Gastroesophageal sphincter (tissue), 4 donors: ENCODE data around the gene EXOC6B. TPM values are rescaled to one million over a fixed set of nuclear protein-coding genes. Genes with fewer than 3 reads are reported as not detected.

Experiments used
- ATAC-seq: fragments of 150-250 bp; one replicate; pipeline ENCODE4 v1.9.1; 2016; ENCODE audit warnings: mild to moderate bottlenecking, moderate library complexity
- H3K27ac ChIP-seq, 4 donors: fragments of 200-600 bp; sonication (generic) in 3 of 4; 1 replicate in 3 of 4; 2 replicates in 1 of 4; pipeline ENCODE4 v1.5.1; 2016 to 2019
- H3K27me3 ChIP-seq: fragments of 200-600 bp; sonication (generic); one replicate; pipeline ENCODE4 v1.5.1; 2019
- H3K36me3 ChIP-seq, 2 donors: fragments of 200-600 bp; sonication (generic); one replicate each; pipeline ENCODE4 v1.5.1; 2019; ENCODE audit warnings: control low read depth in 1 of 2
- H3K4me1 ChIP-seq, 3 donors: fragments of 200-600 bp; sonication (generic); 1 replicate in 2 of 3; 2 replicates in 1 of 3; pipeline ENCODE4 v1.5.1; 2016 to 2019; ENCODE audit warnings: control low read depth in 2 of 3
- H3K4me3 ChIP-seq, 2 donors: fragments of 200-600 bp; sonication (generic); one replicate each; pipeline ENCODE4 v1.5.1; 2019; ENCODE audit warnings: mild to moderate bottlenecking in 1 of 2, moderate library complexity in 1 of 2
- H3K9me3 ChIP-seq, 3 donors: fragments of 200-600 bp; sonication (generic); one replicate each; pipeline ENCODE4 v1.5.1; 2017 to 2019; ENCODE audit warnings: control low read depth in 2 of 3
- CTCF ChIP-seq, 4 experiments: fragments of 200-600 bp in 2 of 4; fragments of 450-650 bp in 2 of 4; sonication (generic) in 1 of 4; IDR thresholded peaks; one replicate each; pipeline ENCODE4 v1.5.1; 2017 to 2019; ENCODE audit warnings: antibody characterized with exemption in 4 of 4, mild to moderate bottlenecking in 2 of 4, moderate library complexity in 2 of 4
- EP300 ChIP-seq: sonication (generic); formaldehyde crosslinking; IDR thresholded peaks from one replicate; pipeline ENCODE4 v1.6.1; 2017; ENCODE audit warnings: antibody characterized with exemption, mild to moderate bottlenecking
- POLR2A ChIP-seq, 2 donors: fragments of 450-650 bp; IDR thresholded peaks; one replicate each; pipeline ENCODE4 v1.6.1; 2017; ENCODE audit warnings: antibody characterized with exemption in 2 of 2, mild to moderate bottlenecking in 2 of 2, moderate library complexity in 1 of 2
- POLR2AphosphoS5 ChIP-seq: sonication (generic); formaldehyde crosslinking; IDR thresholded peaks from one replicate; pipeline ENCODE4 v1.6.1; 2017; ENCODE audit warnings: antibody characterized with exemption
- WGBS, 2 donors: methylation state at CpG; one replicate each; pipeline ENCODE4 v1.1.5; 2018; ENCODE audit warnings: low coverage in 1 of 2; 5-methylcytosine and 5-hydroxymethylcytosine counted together
- small RNA-seq, 4 donors: library from RNA; depleted of rRNA; stranded (forward); fragments of <200 nt; gene quantifications; one replicate each; pipeline ENCODE3, GENCODE V24; 2016
- total RNA-seq, 4 donors: library from RNA; depleted of rRNA; stranded (reverse); fragments of >200 nt; gene quantifications; one replicate each; pipeline ENCODE4 v1.1.0, GENCODE V29; 2016

Gene EXOC6B
- total RNA-seq, 4 donors from 2014 or later, result 35.3 to 47.2 (median 41.2) TPM

GRCh38 chr2:72128059-72128842, 697.6 kb downstream of the EXOC6B start:
- H3K27me3 ChIP-seq, result peaks cover 52% of the 10 kb centered on the region
- H3K9me3 ChIP-seq, result no peaks in the 10 kb centered on the region
- H3K4me3 ChIP-seq, result no peak overlapping the region
- TF ChIP-seq EP300 (no peak), POLR2A (IDR thresholded peaks at IDR 0.05) (no peak), CTCF (IDR thresholded peaks at IDR 0.05) (no peak), POLR2AphosphoS5 (no peak)
- no peaks in the 10 kb centered on the region for H3K4me1 ChIP-seq
- H3K27ac ChIP-seq, result no peak overlapping the region
- WGBS, 2 donors, result 85% methylated on average over 4 of the region's 24 CpGs; no CpG with 5 or more reads in 1 of the 2 donors
- no peaks in the 10 kb centered on the region for H3K36me3 ChIP-seq
- no peak for ATAC-seq

GRCh38 chr2:72127401-72128058, 698.3 kb downstream of the EXOC6B start:
- 44 to 67% methylated on average over 3 to 4 of the region's 21 CpGs for WGBS, 2 donors
- H3K36me3 ChIP-seq, result no peaks in the 10 kb centered on the region
- H3K9me3 ChIP-seq, result no peaks in the 10 kb centered on the region
- peaks cover 45% of the 10 kb centered on the region for H3K27me3 ChIP-seq
- ATAC-seq, result no peak
- no peak for TF ChIP-seq EP300
- no peak for TF ChIP-seq CTCF (IDR thresholded peaks at IDR 0.05)
- TF ChIP-seq POLR2AphosphoS5, result no peak
- TF ChIP-seq POLR2A (IDR thresholded peaks at IDR 0.05), result no peak
- no peaks in the 10 kb centered on the region for H3K4me1 ChIP-seq
- H3K4me3 ChIP-seq, result no peak overlapping the region
- H3K27ac ChIP-seq, result no peak overlapping the region

- H3K4me1 ChIP-seq, result no peaks in the 10 kb centered on the region
- H3K4me3 ChIP-seq, result no peak overlapping the region
- 76 to 83% methylated on average over 2 to 6 of the region's 10 CpGs for WGBS, 2 donors
- ATAC-seq, result no peak
- no peak overlapping the region for H3K27ac ChIP-seq
- H3K36me3 ChIP-seq, result no peaks in the 10 kb centered on the region
- no peaks in the 10 kb centered on the region for H3K9me3 ChIP-seq
- no peak for TF ChIP-seq POLR2A (IDR thresholded peaks at IDR 0.05)
- TF ChIP-seq POLR2AphosphoS5, result no peak
- no peak for TF ChIP-seq CTCF (IDR thresholded peaks at IDR 0.05)
- no peak for TF ChIP-seq EP300
- H3K27me3 ChIP-seq, result peaks cover 40% of the 10 kb centered on the region
These were observed 699.4 kb downstream of the EXOC6B start for GRCh38 chr2:72126186-72127100.

Small RNAs within 50 kb of the gene (small RNA-seq; reads per million reads assigned to genes)
- gene RF00592, result 0 reads per million in 4 donors
- gene RNU2-39P, result 0 reads per million in 4 donors

Other genes starting within 250 kb of the EXOC6B start
- 10 to 100 TPM; 26.1 to 48.5 (median 39.4) TPM for gene SPR, start 61.4 kb upstream of the EXOC6B start, total RNA-seq
- under 1 TPM in 1 of 4 donors, not detected in 3; 0.15 TPM for gene EMX1, start 91.5 kb upstream of the EXOC6B start, total RNA-seq
- 10 to 100 TPM in 1 of 4 donors, 1 to 10 TPM in 3; 5.7 to 11.8 (median 6.7) TPM for gene SFXN5, start 245.7 kb upstream of the EXOC6B start, total RNA-seq